Glutamatergic neuron (in vitro differentiated cells): Measurements from ENCODE around the gene MSANTD4. TPM values are rescaled to one million over a fixed set of nuclear protein-coding genes. Genes with fewer than 3 reads are reported as not detected.
"Not testable (repeated sequence)": the region's sequence is repeated elsewhere in the genome, so short reads cannot be mapped to it uniquely, and the experiment has no call there.

Source experiments
- DNase-seq: peaks from one replicate; pipeline ENCODE4 v3.0.0; 2022
- H3K27ac Mint-ChIP-seq: one replicate; pipeline ENCODE4 v1.8.0; 2020; ENCODE audit warnings: mild to moderate bottlenecking, mixed read lengths, inconsistent platforms; ENCODE audit not compliant: unreplicated experiment
- H3K27me3 Mint-ChIP-seq: one replicate; pipeline ENCODE4 v1.8.0; 2020; ENCODE audit warnings: mild to moderate bottlenecking, moderate library complexity, mixed read lengths, inconsistent platforms; ENCODE audit not compliant: unreplicated experiment
- H3K36me3 Mint-ChIP-seq: one replicate; pipeline ENCODE4 v1.8.0; 2020; ENCODE audit warnings: mild to moderate bottlenecking, mixed read lengths, inconsistent platforms; ENCODE audit not compliant: unreplicated experiment
- H3K4me1 Mint-ChIP-seq: one replicate; pipeline ENCODE4 v1.8.0; 2020; ENCODE audit warnings: mild to moderate bottlenecking, low read depth, mixed read lengths, inconsistent platforms; ENCODE audit not compliant: unreplicated experiment
- H3K4me3 Mint-ChIP-seq: one replicate; pipeline ENCODE4 v1.8.0; 2020; ENCODE audit warnings: mild to moderate bottlenecking, mixed read lengths, inconsistent platforms; ENCODE audit not compliant: unreplicated experiment
- H3K9me3 Mint-ChIP-seq: one replicate; pipeline ENCODE4 v1.8.0; 2020; ENCODE audit warnings: mild to moderate bottlenecking, moderate library complexity, mixed read lengths, inconsistent platforms; ENCODE audit not compliant: unreplicated experiment
- CTCF ChIP-seq: fragments of 200-600 bp; sonication (generic); IDR thresholded peaks from one replicate; pipeline ENCODE4 v1.5.0; 2021; ENCODE audit not compliant: partially characterized antibody, unreplicated experiment
- total RNA-seq: library from RNA; stranded (reverse); fragmentation: NEBNext Ultra II Directional; extraction: Animal tissue kit (Norgen Biotek cat#: 25700); gene quantifications from one replicate; pipeline ENCODE4 v1.2.1, GENCODE V29; 2021; ENCODE audit not compliant: unreplicated experiment

Gene MSANTD4
- total RNA-seq, 1 donor from 2014 or later: 46.4 TPM

GRCh38 chr11:106061249-106061784 lies 39.3 kb upstream of the MSANTD4 start:
- H3K4me3 Mint-ChIP-seq: no peak overlapping the region
- H3K36me3 Mint-ChIP-seq: no peaks in the 10 kb centered on the region
- H3K27ac Mint-ChIP-seq: no peak overlapping the region
- no peak for DNase-seq
- TF ChIP-seq CTCF: no peak
- no peaks in the 10 kb centered on the region for H3K27me3 Mint-ChIP-seq
- no peaks in the 10 kb centered on the region for H3K9me3 Mint-ChIP-seq
- H3K4me1 Mint-ChIP-seq: peaks cover 6% of the 10 kb centered on the region

- H3K27me3 Mint-ChIP-seq: no peaks in the 10 kb centered on the region
- no peaks in the 10 kb centered on the region for H3K36me3 Mint-ChIP-seq
- no peak for DNase-seq
- H3K4me1 Mint-ChIP-seq: peaks cover 6% of the 10 kb centered on the region
- H3K9me3 Mint-ChIP-seq: no peaks in the 10 kb centered on the region
- no peak for TF ChIP-seq CTCF
- H3K4me3 Mint-ChIP-seq: no peak overlapping the region
- no peak overlapping the region for H3K27ac Mint-ChIP-seq
These were observed 37.6 kb upstream of the MSANTD4 start for GRCh38 chr11:106059617-106060016.

GRCh38 chr11:106058377-106058776 lies 36.3 kb upstream of the MSANTD4 start:
- H3K36me3 Mint-ChIP-seq, H3K9me3 Mint-ChIP-seq, H3K27ac Mint-ChIP-seq, H3K27me3 Mint-ChIP-seq, DNase-seq, H3K4me3 Mint-ChIP-seq, H3K4me1 Mint-ChIP-seq: not testable (repeated sequence)

GRCh38 chr11:106051103-106051502 lies 29.1 kb upstream of the MSANTD4 start:
- Mint-ChIP-seq H3K9me3 (no peaks in the 10 kb centered on the region), H3K4me1 (no peaks in the 10 kb centered on the region), H3K27ac (no peak overlapping the region), H3K36me3 (no peaks in the 10 kb centered on the region), H3K4me3 (no peak overlapping the region), H3K27me3 (no peaks in the 10 kb centered on the region)
- DNase-seq: no peak
- no peak for TF ChIP-seq CTCF

- no peak overlapping the region for H3K27ac Mint-ChIP-seq
- H3K4me3 Mint-ChIP-seq: no peak overlapping the region
- H3K36me3 Mint-ChIP-seq: no peaks in the 10 kb centered on the region
- no peaks in the 10 kb centered on the region for H3K9me3 Mint-ChIP-seq
- DNase-seq: no peak
- H3K4me1 Mint-ChIP-seq: no peaks in the 10 kb centered on the region
- TF ChIP-seq CTCF: no peak
- H3K27me3 Mint-ChIP-seq: no peaks in the 10 kb centered on the region
These were observed 27.9 kb upstream of the MSANTD4 start for GRCh38 chr11:106049727-106050476.
